IMR-90 (cell line): ENCODE data around the gene IDS. TPM values are rescaled to one million over a fixed set of nuclear protein-coding genes. Genes with fewer than 3 reads are reported as not detected.

ENCODE experiments used
- ATAC-seq: fragments of 200-7000 bp; cut with Tn5 transposase; 2 replicates; pipeline ENCODE4 v1.9.1; 2020; ENCODE audit warnings: low read depth, mild to moderate bottlenecking, moderate library complexity
- BruUV-seq: library from RNA; stranded (reverse); fragments of 400-500 nt; replicated peaks from 2 replicates; lab custom pipeline; 2021; lab: Mats Ljungman, UMichigan
- CTCF ChIA-PET: fragments of 300-600 bp; formaldehyde crosslinking; extraction: SDS; loops from one replicate; lab custom pipeline; 2021; ENCODE audit warnings: antibody characterized with exemption; lab: Yijun Ruan, JAX
- POLR2A ChIA-PET: fragments of 300-600 bp; sonication (Branson Sonifier 250); formaldehyde crosslinking; loops from one replicate; lab custom pipeline; 2022; ENCODE audit warnings: antibody characterized with exemption; ENCODE audit not compliant: unreplicated experiment; lab: Charles Lee
- DNase-seq: peaks from one replicate; pipeline ENCODE4 v3.0.0; 2013
- H2AFZ ChIP-seq: replicated peaks from 2 replicates; pipeline ENCODE3; 2013; ENCODE audit warnings: low read length, mild to moderate bottlenecking; ENCODE audit not compliant: poor library complexity
- H2AK5ac ChIP-seq: 2 replicates; pipeline ENCODE4 v1.6.1; 2013; ENCODE audit warnings: low read depth, low read length, inconsistent platforms
- H2AK9ac ChIP-seq: replicated peaks from 2 replicates; pipeline ENCODE3; 2013; ENCODE audit warnings: mild to moderate bottlenecking, low read depth, low read length, moderate library complexity; ENCODE audit not compliant: poor library complexity
- H2BK120ac ChIP-seq: 2 replicates; pipeline ENCODE4 v1.6.1; 2013; ENCODE audit warnings: low read depth, low read length, inconsistent platforms
- H2BK15ac ChIP-seq: 3 replicates; pipeline ENCODE4 v1.6.1; 2013; ENCODE audit warnings: low read depth, low read length, inconsistent platforms
- H2BK20ac ChIP-seq: 2 replicates; pipeline ENCODE4 v1.6.1; 2013; ENCODE audit warnings: low read depth, mild to moderate bottlenecking, inconsistent platforms, low read length, moderate library complexity
- H2BK5ac ChIP-seq: 2 replicates; pipeline ENCODE4 v1.6.1; 2013; ENCODE audit warnings: mild to moderate bottlenecking, low read depth, low read length, inconsistent platforms; ENCODE audit not compliant: poor library complexity, severe bottlenecking
- H3K14ac ChIP-seq: replicated peaks from 2 replicates; pipeline ENCODE4 v1.6.1; 2013; ENCODE audit warnings: low read depth, low read length, inconsistent platforms
- H3K18ac ChIP-seq: 2 replicates; pipeline ENCODE4 v1.6.1; 2013; ENCODE audit warnings: low read depth, low read length, control low read depth
- H3K23ac ChIP-seq: 2 replicates; pipeline ENCODE4 v1.6.1; 2013; ENCODE audit warnings: low read depth, low read length, inconsistent platforms
- H3K27ac ChIP-seq: 2 replicates; pipeline ENCODE4 v1.5.1; 2013; ENCODE audit warnings: mild to moderate bottlenecking, control low read depth, low read length; ENCODE audit not compliant: insufficient read depth
- H3K27me3 ChIP-seq: 2 replicates; pipeline ENCODE4 v1.6.1; 2013; ENCODE audit warnings: low read length; ENCODE audit not compliant: control insufficient read depth, insufficient read depth
- H3K36me3 ChIP-seq: 2 replicates; pipeline ENCODE4 v1.6.1; 2013; ENCODE audit warnings: low read length, mixed read lengths; ENCODE audit not compliant: control insufficient read depth, insufficient read depth
- H3K4ac ChIP-seq: 2 replicates; pipeline ENCODE4 v1.6.1; 2013; ENCODE audit warnings: low read depth, low read length, inconsistent platforms
- H3K4me1 ChIP-seq: 2 replicates; pipeline ENCODE4 v1.6.1; 2013; ENCODE audit warnings: low read length, mixed read lengths; ENCODE audit not compliant: control insufficient read depth, insufficient read depth
- H3K4me2 ChIP-seq: 2 replicates; pipeline ENCODE4 v1.6.1; 2013; ENCODE audit warnings: low read depth, mild to moderate bottlenecking, control low read depth, low read length, moderate library complexity
- H3K4me3 ChIP-seq: 2 replicates; pipeline ENCODE4 v1.5.1; 2013; ENCODE audit warnings: low read depth, mild to moderate bottlenecking, control low read depth, low read length, moderate library complexity; ENCODE audit not compliant: insufficient read depth
- H3K56ac ChIP-seq: 2 replicates; pipeline ENCODE4 v1.6.1; 2013; ENCODE audit warnings: low read length, inconsistent platforms; ENCODE audit not compliant: insufficient read depth; ENCODE audit errors: extremely low read depth
- H3K79me1 ChIP-seq, 2 experiments: 2 replicates each; pipeline ENCODE4 v1.6.1; 2013; ENCODE audit warnings: low read length in 2 of 2, inconsistent platforms in 1 of 2, low read depth in 1 of 2
- H3K9ac ChIP-seq: 2 replicates; pipeline ENCODE4 v1.6.1; 2013; ENCODE audit warnings: low read depth, low read length, control low read depth
- H3K9me1 ChIP-seq: 2 replicates; pipeline ENCODE4 v1.6.1; 2013; ENCODE audit warnings: low read length, inconsistent platforms; ENCODE audit not compliant: insufficient read depth
- H3K9me3 ChIP-seq: 2 replicates; pipeline ENCODE4 v1.6.1; 2013; ENCODE audit warnings: low read length; ENCODE audit not compliant: control insufficient read depth, insufficient read depth
- H4K20me1 ChIP-seq: 2 replicates; pipeline ENCODE4 v1.6.1; 2013; ENCODE audit warnings: low read length, inconsistent platforms; ENCODE audit not compliant: insufficient read depth
- H4K5ac ChIP-seq: 2 replicates; pipeline ENCODE4 v1.6.1; 2013; ENCODE audit warnings: mild to moderate bottlenecking, low read depth, low read length, control low read depth
- H4K8ac ChIP-seq, 2 experiments: 2 replicates each; pipeline ENCODE4 v1.6.1; 2013; ENCODE audit warnings: low read depth in 2 of 2, low read length in 2 of 2, control low read depth in 1 of 2, inconsistent platforms in 1 of 2
- H4K91ac ChIP-seq: 2 replicates; pipeline ENCODE4 v1.6.1; 2013; ENCODE audit warnings: low read depth, low read length, inconsistent platforms; ENCODE audit not compliant: insufficient read depth
- BHLHE40 ChIP-seq: fragments of 150-350 bp; IDR thresholded peaks from 2 replicates; pipeline ENCODE4 v1.6.1; 2016; ENCODE audit warnings: mild to moderate bottlenecking, low read depth, low read length
- CHD1 ChIP-seq: IDR thresholded peaks from 2 replicates; pipeline ENCODE4 v1.6.1; 2012; ENCODE audit warnings: low read depth, low read length, improper control_type of control experiment
- ELK1 ChIP-seq: fragments of 150-350 bp; IDR thresholded peaks from 2 replicates; pipeline ENCODE4 v1.6.1; 2016; ENCODE audit warnings: low read depth, mild to moderate bottlenecking, low read length, moderate library complexity, borderline replicate concordance
- FOS ChIP-seq: fragments of 150-350 bp; IDR thresholded peaks from 2 replicates; pipeline ENCODE4 v1.6.1; 2016; ENCODE audit warnings: low read depth, low read length
- MAFK ChIP-seq: IDR thresholded peaks from 2 replicates; pipeline ENCODE4 v1.6.1; 2012; ENCODE audit warnings: low read depth, low read length, improper control_type of control experiment
- MAZ ChIP-seq: IDR thresholded peaks from 2 replicates; pipeline ENCODE4 v1.6.1; 2012; ENCODE audit warnings: low read depth, mild to moderate bottlenecking, low read length, improper control_type of control experiment, moderate library complexity, borderline replicate concordance
- MXI1 ChIP-seq: IDR thresholded peaks from 2 replicates; pipeline ENCODE4 v1.6.1; 2012; ENCODE audit warnings: low read depth, mild to moderate bottlenecking, low read length, moderate library complexity, borderline replicate concordance
- NFE2L2 ChIP-seq: fragments of 150-350 bp; IDR thresholded peaks from 2 replicates; pipeline ENCODE4 v1.6.1; 2016; ENCODE audit warnings: low read depth, mild to moderate bottlenecking, low read length
- POLR2A ChIP-seq: IDR thresholded peaks from 2 replicates; pipeline ENCODE4 v1.6.1; 2012; ENCODE audit warnings: mild to moderate bottlenecking, low read depth, low read length
- RAD21 ChIP-seq: IDR thresholded peaks from 2 replicates; pipeline ENCODE4 v1.6.1; 2012; ENCODE audit warnings: low read length, improper control_type of control experiment
- RCOR1 ChIP-seq: IDR thresholded peaks from 2 replicates; pipeline ENCODE4 v1.6.1; 2012; ENCODE audit warnings: mild to moderate bottlenecking, low read length, improper control_type of control experiment; ENCODE audit not compliant: insufficient replicate concordance
- RFX5 ChIP-seq: IDR thresholded peaks from 2 replicates; pipeline ENCODE4 v1.8.0; 2012; ENCODE audit warnings: low read depth, mild to moderate bottlenecking, low read length, moderate library complexity
- SMC3 ChIP-seq: fragments of 150-350 bp; IDR thresholded peaks from 2 replicates; pipeline ENCODE4 v1.6.1; 2016; ENCODE audit warnings: low read depth, mild to moderate bottlenecking, antibody characterized with exemption, low read length, moderate library complexity
- WGBS, 2 experiments: methylation state at CpG; one replicate each; pipeline versions ENCODE4 v1.1.5 to v1.1.7; 2013; ENCODE audit warnings: missing lambda C conversion rate in 2 of 2; ENCODE audit not compliant: insufficient read length in 1 of 2; ENCODE audit errors: extremely low coverage in 2 of 2; 5-methylcytosine and 5-hydroxymethylcytosine counted together
- dilution Hi-C: fragments of 300-500 bp; cut with HindIII; formaldehyde crosslinking; loops from one replicate; pipeline ENCODE4 v1.14.3; 2018; ENCODE audit warnings: low sequenced_read_pairs; ENCODE audit not compliant: unreplicated experiment
- in situ Hi-C: fragments of 300-500 bp; cut with MboI; formaldehyde crosslinking; loops from 3 replicates; pipeline ENCODE4 v1.14.3; 2019; ENCODE audit warnings: low sequenced_read_pairs, inconsistent platforms, mixed read lengths
- intact Hi-C: fragments of 100-400 bp; cut with micrococcal nuclease; formaldehyde crosslinking; loops from 2 replicates; pipeline ENCODE4 v1.10.0; 2022
- polyA plus RNA-seq, 3 experiments: library from polyadenylated mRNA; depleted of rRNA; stranded (reverse); fragments of >200 nt; gene quantifications; 2 replicates each; pipeline ENCODE4 v1.2.3, GENCODE V29; 2012; ENCODE audit warnings: low replicate concordance in 1 of 3
- total RNA-seq: library from RNA; depleted of rRNA; stranded (reverse); fragments of >200 nt; gene quantifications from 2 replicates; pipeline ENCODE4 v1.2.3, GENCODE V29; 2012
- TF ChIP-seq, protein P1 (sequence below): conservative IDR thresholded peaks from 2 replicates; pipeline ENCODE4 v1.5.1; 2012; ENCODE audit warnings: mild to moderate bottlenecking, low read depth, low read length, improper control_type of control experiment

Gene IDS
- total and polyA plus RNA-seq, 2 of the 4 experiments (the other 2 are of a cell fraction), result 26.3 to 56.9 TPM

GRCh38 chrX:149433051-149433450 is 72.1 kb downstream of the IDS start:
- no TSS peak for BruUV-seq
- Histone ChIP-seq H3K9me1 (no peaks in the 10 kb centered on the region), H3K23ac (no peak overlapping the region), H3K14ac (no peak overlapping the region), H3K27me3 (no peaks in the 10 kb centered on the region), H3K4me2 (no peak overlapping the region), H3K4me1 (no peaks in the 10 kb centered on the region), H3K18ac (no peak overlapping the region), H2BK20ac (no peak overlapping the region), H3K36me3 (no peaks in the 10 kb centered on the region), H3K9me3 (no peaks in the 10 kb centered on the region), H2BK120ac (no peak overlapping the region), H3K56ac (no peak overlapping the region), H2BK15ac (no peak overlapping the region), H4K5ac (no peak overlapping the region), H4K8ac (no peak overlapping the region), H3K4me3 (no peak overlapping the region), H2AK5ac (no peak overlapping the region), H3K4ac (no peak overlapping the region), H3K79me1 (no peaks in the 10 kb centered on the region), H3K9ac (no peak overlapping the region), H2AK9ac (no peak overlapping the region), H2AFZ (no peak overlapping the region), H4K91ac (no peak overlapping the region), H4K20me1 (no peaks in the 10 kb centered on the region), H2BK5ac (no peak overlapping the region), H3K27ac (no peak overlapping the region)
- WGBS, 2 experiments, result no CpG with 5 or more reads among the region's 4 CpGs
- ATAC-seq (no peak), DNase-seq (no peak)
- TF ChIP-seq MXI1 (no peak), MAZ (no peak), RFX5 (no peak), SMC3 (no peak), CHD1 (no peak), MAFK (no peak), FOS (no peak), RCOR1 (no peak), ELK1 (no peak), NFE2L2 (no peak), POLR2A (no peak), RAD21 (no peak), BHLHE40 (no peak)
- TF ChIP-seq, protein P1, sequence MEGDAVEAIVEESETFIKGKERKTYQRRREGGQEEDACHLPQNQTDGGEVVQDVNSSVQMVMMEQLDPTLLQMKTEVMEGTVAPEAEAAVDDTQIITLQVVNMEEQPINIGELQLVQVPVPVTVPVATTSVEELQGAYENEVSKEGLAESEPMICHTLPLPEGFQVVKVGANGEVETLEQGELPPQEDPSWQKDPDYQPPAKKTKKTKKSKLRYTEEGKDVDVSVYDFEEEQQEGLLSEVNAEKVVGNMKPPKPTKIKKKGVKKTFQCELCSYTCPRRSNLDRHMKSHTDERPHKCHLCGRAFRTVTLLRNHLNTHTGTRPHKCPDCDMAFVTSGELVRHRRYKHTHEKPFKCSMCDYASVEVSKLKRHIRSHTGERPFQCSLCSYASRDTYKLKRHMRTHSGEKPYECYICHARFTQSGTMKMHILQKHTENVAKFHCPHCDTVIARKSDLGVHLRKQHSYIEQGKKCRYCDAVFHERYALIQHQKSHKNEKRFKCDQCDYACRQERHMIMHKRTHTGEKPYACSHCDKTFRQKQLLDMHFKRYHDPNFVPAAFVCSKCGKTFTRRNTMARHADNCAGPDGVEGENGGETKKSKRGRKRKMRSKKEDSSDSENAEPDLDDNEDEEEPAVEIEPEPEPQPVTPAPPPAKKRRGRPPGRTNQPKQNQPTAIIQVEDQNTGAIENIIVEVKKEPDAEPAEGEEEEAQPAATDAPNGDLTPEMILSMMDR, result no peak
- ChIA-PET POLR2A (no interaction called here), CTCF (no interaction called here)
- in situ Hi-C loops, result no loop called here
- dilution Hi-C loops, result no loop called here
- intact Hi-C loops, result no loop called here
